B cell (primary cell): ENCODE results near the gene SLC50A1.

Experiments
- CTCF ChIP-seq: fragments of 200-600 bp; IDR thresholded peaks from one replicate; pipeline ENCODE4 v1.8.0; 2022; ENCODE audit warnings: antibody characterized with exemption, mild to moderate bottlenecking
- EZH2 ChIP-seq: IDR thresholded peaks from 2 replicates; pipeline ENCODE4 v1.6.1; 2012; ENCODE audit warnings: borderline replicate concordance, low read depth, mild to moderate bottlenecking, moderate library complexity, low read length; ENCODE audit not compliant: insufficient read depth, poor library complexity, severe bottlenecking

DNA sequence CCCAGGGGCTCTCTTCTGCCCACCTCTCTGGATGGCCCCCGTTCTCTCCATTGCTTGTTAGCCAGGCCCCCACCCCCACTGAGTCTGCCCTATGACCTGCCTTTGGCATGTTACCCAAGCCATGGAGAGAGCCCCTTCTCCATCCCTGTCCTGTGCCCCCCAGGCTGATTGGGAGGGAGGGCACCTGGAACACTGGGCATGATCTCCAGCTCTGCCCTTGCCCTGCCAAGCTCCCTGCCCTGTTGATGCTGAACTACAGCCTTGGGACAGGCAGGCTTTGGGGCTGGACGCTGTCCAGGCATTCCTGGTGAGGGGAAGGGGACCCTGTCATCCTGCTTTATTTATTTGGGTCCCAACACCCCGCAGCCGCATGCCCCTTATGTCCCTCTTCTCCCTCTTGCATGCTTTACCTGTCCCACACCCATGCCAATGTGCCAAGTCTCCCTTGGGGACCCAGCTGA, 48.7 kb downstream of the SLC50A1 start:
- TF ChIP-seq CTCF = no peak
- no peak for TF ChIP-seq EZH2
